GM12873 (cell line): ENCODE results near the gene ERCC4.

Experiments used
- TF ChIP-seq, protein P1 (sequence below): IDR thresholded peaks from 2 replicates; pipeline ENCODE4 v1.5.1; 2012; ENCODE audit warnings: low read depth, mild to moderate bottlenecking, moderate library complexity, low read length, control low read depth; ENCODE audit not compliant: insufficient read depth; ENCODE audit errors: missing control alignments

Gene ERCC4

GRCh38 chr16:13977177-13977576 lies 57.2 kb downstream of the ERCC4 start:
- TF ChIP-seq, protein P1, sequence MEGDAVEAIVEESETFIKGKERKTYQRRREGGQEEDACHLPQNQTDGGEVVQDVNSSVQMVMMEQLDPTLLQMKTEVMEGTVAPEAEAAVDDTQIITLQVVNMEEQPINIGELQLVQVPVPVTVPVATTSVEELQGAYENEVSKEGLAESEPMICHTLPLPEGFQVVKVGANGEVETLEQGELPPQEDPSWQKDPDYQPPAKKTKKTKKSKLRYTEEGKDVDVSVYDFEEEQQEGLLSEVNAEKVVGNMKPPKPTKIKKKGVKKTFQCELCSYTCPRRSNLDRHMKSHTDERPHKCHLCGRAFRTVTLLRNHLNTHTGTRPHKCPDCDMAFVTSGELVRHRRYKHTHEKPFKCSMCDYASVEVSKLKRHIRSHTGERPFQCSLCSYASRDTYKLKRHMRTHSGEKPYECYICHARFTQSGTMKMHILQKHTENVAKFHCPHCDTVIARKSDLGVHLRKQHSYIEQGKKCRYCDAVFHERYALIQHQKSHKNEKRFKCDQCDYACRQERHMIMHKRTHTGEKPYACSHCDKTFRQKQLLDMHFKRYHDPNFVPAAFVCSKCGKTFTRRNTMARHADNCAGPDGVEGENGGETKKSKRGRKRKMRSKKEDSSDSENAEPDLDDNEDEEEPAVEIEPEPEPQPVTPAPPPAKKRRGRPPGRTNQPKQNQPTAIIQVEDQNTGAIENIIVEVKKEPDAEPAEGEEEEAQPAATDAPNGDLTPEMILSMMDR = no peak

- TF ChIP-seq, protein P1 = no peak
Observed at GRCh38 chr16:13982451-13982850, 62.5 kb downstream of the ERCC4 start.

DNA sequence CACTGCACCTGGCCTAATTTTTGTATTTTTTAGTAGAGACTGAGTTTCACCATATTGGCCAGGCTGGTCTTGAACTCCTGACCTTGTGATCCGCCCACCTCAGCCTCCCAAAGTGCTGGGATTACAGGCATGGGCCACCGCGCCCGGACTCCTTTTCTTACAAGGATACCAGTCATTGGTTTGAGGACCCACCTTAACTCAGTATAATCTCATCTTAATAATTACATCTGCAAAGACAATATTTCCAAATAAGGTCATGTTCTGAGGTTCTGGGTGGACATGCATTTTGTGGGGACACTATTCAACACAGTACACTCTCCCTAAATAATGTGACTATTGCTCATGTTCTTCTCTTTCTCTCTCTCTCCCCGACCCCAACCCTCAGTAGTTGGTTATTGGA lies 63.7 kb downstream of the ERCC4 start:
- TF ChIP-seq, protein P1 = no peak

DNA sequence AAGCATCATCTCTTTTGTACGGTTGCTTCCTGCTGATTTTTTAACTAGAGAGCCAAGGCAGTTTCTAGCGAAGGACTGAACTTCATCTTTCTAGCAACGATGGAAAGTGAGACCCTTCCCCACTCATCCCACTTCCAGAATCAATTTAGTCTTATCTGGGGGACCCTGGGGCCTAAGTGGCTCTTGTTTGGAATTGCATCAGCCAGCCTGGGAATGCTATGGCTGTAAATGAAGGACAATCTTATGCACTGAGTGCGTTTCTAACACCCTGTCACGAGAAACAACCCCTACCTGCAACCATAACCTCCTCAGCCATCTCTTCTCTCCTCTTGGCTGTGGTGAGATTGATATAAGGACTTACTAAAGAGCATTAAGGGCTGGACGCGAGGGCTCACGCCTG lies 64.8 kb downstream of the ERCC4 start:
- TF ChIP-seq, protein P1 = no peak

- TF ChIP-seq, protein P1 = no peak
Observed at GRCh38 chr16:13988038-13988437, 68.1 kb downstream of the ERCC4 start.

- TF ChIP-seq, protein P1 = no peak
Observed at GRCh38 chr16:13992322-13992721, 72.4 kb downstream of the ERCC4 start.

- TF ChIP-seq, protein P1 = no peak
Observed at GRCh38 chr16:13992976-13993375, 73.0 kb downstream of the ERCC4 start.
